Stomach (tissue), 9 donors: ENCODE results near the gene CYP17A1. TPM values are rescaled to one million over a fixed set of nuclear protein-coding genes. Genes with fewer than 3 reads are reported as not detected.
A peak's percentile ranks its signal among the peaks of the same experiment; 100 is the strongest.

ENCODE experiments used
- DNase-seq, 2 donors: peaks; one replicate each; pipeline versions ENCODE4 v3.0.0 to v3.0.0-alpha.2; 2013 to 2019
- H3K27ac ChIP-seq, 5 donors: fragments of 200-600 bp in 4 of 5; sonication (generic) in 4 of 5; one replicate each; pipeline ENCODE4 v1.5.1; 2013 to 2019; ENCODE audit warnings: mild to moderate bottlenecking in 1 of 5, moderate library complexity in 1 of 5
- H3K27me3 ChIP-seq, 3 donors: fragments of 200-600 bp; sonication (generic); one replicate each; pipeline ENCODE4 v1.5.1; 2017 to 2019; ENCODE audit warnings: mixed run types in 1 of 3
- H3K36me3 ChIP-seq, 4 donors: fragments of 200-600 bp; sonication (generic); 1 replicate in 3 of 4; 2 replicates in 1 of 4; pipeline ENCODE4 v1.5.1; 2016 to 2019
- H3K4me1 ChIP-seq, 4 donors: fragments of 200-600 bp; sonication (generic); one replicate each; pipeline ENCODE4 v1.5.1; 2016 to 2019
- H3K4me3 ChIP-seq, 4 donors: fragments of 200-600 bp; sonication (generic) in 3 of 4; one replicate each; pipeline ENCODE4 v1.5.1; 2016 to 2019; ENCODE audit warnings: mild to moderate bottlenecking in 1 of 4
- H3K9me3 ChIP-seq, 4 donors: fragments of 200-600 bp; sonication (generic); one replicate each; pipeline ENCODE4 v1.5.1; 2016 to 2019
- EP300 ChIP-seq: sonication (generic); formaldehyde crosslinking; IDR thresholded peaks from one replicate; pipeline ENCODE4 v1.6.1; 2017; ENCODE audit warnings: antibody characterized with exemption
- POLR2A ChIP-seq, 4 donors: fragments of 450-650 bp; IDR thresholded peaks; one replicate each; pipeline ENCODE4 v1.6.1; 2016; ENCODE audit warnings: antibody characterized with exemption in 4 of 4, control low read depth in 2 of 4, mild to moderate bottlenecking in 1 of 4, moderate library complexity in 1 of 4
- POLR2AphosphoS5 ChIP-seq, 3 donors: sonication (generic); formaldehyde crosslinking; IDR thresholded peaks; one replicate each; pipeline ENCODE4 v1.6.1; 2016; ENCODE audit warnings: antibody characterized with exemption in 3 of 3
- WGBS, 5 donors: extraction: QIAGEN DNeasy Blood & Tissue Kit in 3 of 5; methylation state at CpG; one replicate each; pipeline versions ENCODE4 v1.1.5 to v1.1.7; 2013 to 2018; 5-methylcytosine and 5-hydroxymethylcytosine counted together
- intact Hi-C: fragments of 100-400 bp; cut with DNase I; formaldehyde crosslinking; loops from one replicate; pipeline ENCODE4 v1.15.1; 2023; ENCODE audit warnings: low total_unique reads
- polyA plus RNA-seq, 3 donors: library from polyadenylated mRNA; stranded (reverse); fragments of 200-250 nt; gene quantifications; one replicate each; pipeline ENCODE4 v1.2.3, GENCODE V29; 2013
- total RNA-seq, 5 donors: library from RNA; depleted of rRNA; stranded (reverse); fragments of >200 nt; gene quantifications; one replicate each; pipeline versions ENCODE4 v1.1.0 to v1.2.3, GENCODE V29; 2014 to 2016
- TF ChIP-seq, protein P1 (sequence below), 7 experiments: fragments of 450-650 bp in 4 of 7; fragments of 200-600 bp in 3 of 7; sonication (generic) in 3 of 7; IDR thresholded peaks; one replicate each; pipeline ENCODE4 v1.5.1; 2016 to 2019; ENCODE audit warnings: antibody characterized with exemption in 7 of 7, control low read depth in 2 of 7, mild to moderate bottlenecking in 1 of 7
- donor health status: healthy with polysubstance abuse.
- donor health status: Bipolar disorder and iron deficiency.
- donor health status: healthy.

CYP17A1 gene
- total and polyA plus RNA-seq, 8 donors: 0.30 to 106 (median 0.37) TPM; not detected in 5

- Histone ChIP-seq H3K27ac (peak overlapping the region; percentile 73 to 92 (median 90)), H3K4me3 (no peak overlapping the region), H3K9me3 (no peaks in the 10 kb centered on the region), H3K36me3 (peaks cover 19 to 29% (median 23%) of the 10 kb centered on the region in 4 donors), H3K4me1 (peaks cover 37 to 55% (median 41%) of the 10 kb centered on the region in 4 donors), H3K27me3 (no peaks in the 10 kb centered on the region)
- no peak for TF ChIP-seq EP300
- TF ChIP-seq POLR2A (IDR thresholded peaks at IDR 0.05): no peak
- TF ChIP-seq POLR2AphosphoS5 (IDR thresholded peaks at IDR 0.05): no peak
- TF ChIP-seq, protein P1, sequence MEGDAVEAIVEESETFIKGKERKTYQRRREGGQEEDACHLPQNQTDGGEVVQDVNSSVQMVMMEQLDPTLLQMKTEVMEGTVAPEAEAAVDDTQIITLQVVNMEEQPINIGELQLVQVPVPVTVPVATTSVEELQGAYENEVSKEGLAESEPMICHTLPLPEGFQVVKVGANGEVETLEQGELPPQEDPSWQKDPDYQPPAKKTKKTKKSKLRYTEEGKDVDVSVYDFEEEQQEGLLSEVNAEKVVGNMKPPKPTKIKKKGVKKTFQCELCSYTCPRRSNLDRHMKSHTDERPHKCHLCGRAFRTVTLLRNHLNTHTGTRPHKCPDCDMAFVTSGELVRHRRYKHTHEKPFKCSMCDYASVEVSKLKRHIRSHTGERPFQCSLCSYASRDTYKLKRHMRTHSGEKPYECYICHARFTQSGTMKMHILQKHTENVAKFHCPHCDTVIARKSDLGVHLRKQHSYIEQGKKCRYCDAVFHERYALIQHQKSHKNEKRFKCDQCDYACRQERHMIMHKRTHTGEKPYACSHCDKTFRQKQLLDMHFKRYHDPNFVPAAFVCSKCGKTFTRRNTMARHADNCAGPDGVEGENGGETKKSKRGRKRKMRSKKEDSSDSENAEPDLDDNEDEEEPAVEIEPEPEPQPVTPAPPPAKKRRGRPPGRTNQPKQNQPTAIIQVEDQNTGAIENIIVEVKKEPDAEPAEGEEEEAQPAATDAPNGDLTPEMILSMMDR (IDR thresholded peaks at IDR 0.05): no peak
- DNase-seq: no peak
- intact Hi-C loops: no loop called here
- WGBS, 5 donors: 94 to 99% (median 95%) methylated on average over 4 of the region's 4 CpGs
These were observed 20.0 kb downstream of the CYP17A1 start for GRCh38 chr10:102817175-102817574.

- peak overlapping the region; percentile 77 to 92 (median 90) for H3K27ac ChIP-seq
- no peaks in the 10 kb centered on the region for H3K27me3 ChIP-seq
- TF ChIP-seq POLR2A (IDR thresholded peaks at IDR 0.05) (no peak), POLR2AphosphoS5 (IDR thresholded peaks at IDR 0.05) (peak; percentile 56 to 62 (median 57))
- H3K4me1 ChIP-seq: peaks cover 38 to 62% (median 42%) of the 10 kb centered on the region in 4 donors
- intact Hi-C loops: no loop called here
- peak in 1 of 2 donors; percentile 57 for DNase-seq
- no peaks in the 10 kb centered on the region for H3K9me3 ChIP-seq
- 55 to 71% (median 68%) methylated on average over 12 of the region's 12 CpGs for WGBS, 5 donors
- peaks cover 31 to 41% (median 35%) of the 10 kb centered on the region in 4 donors for H3K36me3 ChIP-seq
- no peak overlapping the region for H3K4me3 ChIP-seq
These were observed 21.2 kb downstream of the CYP17A1 start for GRCh38 chr10:102815790-102816549.

DNA sequence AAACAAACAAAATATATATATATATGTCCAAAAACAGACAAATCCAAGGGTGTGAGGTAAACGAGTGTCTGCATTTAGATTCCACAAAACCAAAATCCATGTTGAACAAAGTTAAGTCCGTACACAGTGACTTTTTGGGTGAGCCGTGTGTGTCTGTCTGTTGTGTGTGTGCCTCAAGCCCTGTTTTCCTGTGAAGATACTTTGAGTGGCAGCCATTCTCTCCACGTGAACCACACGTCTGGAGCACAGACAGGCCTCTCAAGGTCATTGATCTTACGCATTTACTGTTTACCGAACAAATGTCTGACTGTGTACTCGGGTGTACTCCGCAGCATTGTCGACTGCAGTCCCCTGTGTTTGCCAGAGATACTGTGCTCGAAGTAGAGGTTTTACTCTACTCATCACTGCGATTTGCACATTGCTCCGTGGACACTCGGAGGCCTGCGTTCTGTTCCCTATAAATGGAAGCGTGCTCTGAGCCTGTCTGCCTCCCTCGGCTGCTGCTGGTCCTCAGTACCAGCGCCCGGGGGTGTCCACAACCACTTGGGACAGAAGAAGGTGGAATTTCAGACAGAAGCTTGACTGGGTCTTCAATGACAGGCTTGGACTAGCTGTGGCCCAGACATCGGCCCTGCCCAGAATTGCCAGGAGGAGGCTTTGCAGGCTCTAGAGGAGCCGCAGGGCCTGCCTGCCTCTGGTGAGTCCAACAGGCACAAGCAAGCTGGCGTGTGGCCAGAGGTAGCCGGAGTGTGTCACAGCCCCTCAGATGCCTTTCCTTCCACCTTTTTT lies 22.1 kb downstream of the CYP17A1 start:
- Histone ChIP-seq H3K27me3 (no peaks in the 10 kb centered on the region), H3K4me3 (no peak overlapping the region), H3K36me3 (peaks cover 37 to 49% (median 42%) of the 10 kb centered on the region in 4 donors), H3K4me1 (peaks cover 38 to 62% (median 42%) of the 10 kb centered on the region in 4 donors), H3K9me3 (no peaks in the 10 kb centered on the region), H3K27ac (peak overlapping the region; percentile 52 to 92 (median 90))
- 60 to 68% (median 64%) methylated on average over 20 to 23 of the region's 23 CpGs for WGBS, 5 donors
- TF ChIP-seq, protein P1 (IDR thresholded peaks at IDR 0.05): no peak
- TF ChIP-seq POLR2A (IDR thresholded peaks at IDR 0.05): no peak
- no peak for TF ChIP-seq POLR2AphosphoS5 (IDR thresholded peaks at IDR 0.05)
- TF ChIP-seq EP300: no peak
- intact Hi-C loops: no loop called here
- peak; percentile 63 to 66 for DNase-seq

DNA sequence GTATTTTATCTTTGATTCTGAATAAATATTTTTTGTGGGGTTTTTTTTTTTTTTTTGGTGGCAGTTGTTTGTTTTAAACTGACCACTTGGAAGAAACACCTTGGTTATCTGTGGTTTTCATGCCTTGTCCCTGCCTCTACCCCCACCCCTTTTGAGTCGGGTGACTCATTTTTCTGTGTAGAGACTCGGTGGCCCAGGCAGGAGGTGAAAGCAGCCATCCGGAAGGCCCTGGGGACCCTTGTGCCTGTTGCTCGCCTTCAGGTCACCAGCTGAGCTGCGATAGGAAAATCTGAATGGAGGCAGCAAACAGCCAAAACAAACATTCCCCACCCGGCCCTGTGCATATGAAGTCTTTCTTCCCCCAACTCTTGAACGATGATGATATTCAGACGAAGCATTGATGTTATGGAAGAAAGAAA lies 22.8 kb downstream of the CYP17A1 start:
- no peak overlapping the region for H3K4me3 ChIP-seq
- intact Hi-C loops: no loop called here
- peaks cover 43 to 55% (median 48%) of the 10 kb centered on the region in 4 donors for H3K36me3 ChIP-seq
- peak overlapping the region; percentile 62 to 92 (median 90) for H3K27ac ChIP-seq
- no peak for TF ChIP-seq POLR2AphosphoS5 (IDR thresholded peaks at IDR 0.05)
- no peaks in the 10 kb centered on the region for H3K9me3 ChIP-seq
- H3K4me1 ChIP-seq: peaks cover 38 to 62% (median 42%) of the 10 kb centered on the region in 4 donors
- 24 to 64% (median 34%) methylated on average over 8 of the region's 8 CpGs for WGBS, 5 donors
- DNase-seq: peak; percentile 53 to 69
- no peaks in the 10 kb centered on the region for H3K27me3 ChIP-seq

DNA sequence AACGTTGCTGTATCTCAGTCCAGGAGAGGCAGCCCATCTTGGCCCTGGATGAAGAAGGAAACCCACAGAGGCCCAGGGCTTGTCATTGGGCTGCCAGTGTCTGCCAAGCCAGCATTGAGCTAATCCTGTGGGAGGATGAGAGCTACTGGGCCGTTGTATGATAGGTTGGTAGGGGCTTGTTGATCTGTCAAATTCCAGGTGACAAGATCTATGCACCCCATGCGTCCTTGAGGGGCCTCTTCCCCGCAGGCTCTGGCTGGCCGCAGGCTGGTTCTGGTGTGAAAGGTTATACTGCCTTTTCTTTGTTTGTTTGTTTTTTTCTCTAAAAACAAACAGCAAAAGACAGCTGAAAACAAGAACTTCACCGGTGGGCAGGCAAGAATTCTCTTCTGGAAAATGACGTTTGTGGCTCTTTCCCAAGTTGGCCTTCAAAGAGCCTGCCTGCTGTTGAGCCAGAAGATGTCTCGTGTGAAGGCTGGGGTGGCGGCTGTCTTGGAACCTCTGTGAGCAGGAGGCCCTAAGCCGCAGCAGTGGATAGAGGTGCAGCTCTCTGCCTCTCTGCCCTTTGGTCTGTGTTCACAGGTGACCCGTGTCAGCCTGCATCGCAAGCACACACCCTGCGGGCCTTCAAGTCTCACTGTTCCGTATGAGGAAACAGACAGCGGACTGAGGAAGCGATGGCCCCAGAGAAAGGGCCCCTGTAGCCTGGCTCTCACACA lies 23.3 kb downstream of the CYP17A1 start:
- Histone ChIP-seq H3K27me3 (no peaks in the 10 kb centered on the region), H3K27ac (peak overlapping the region; percentile 62 to 92 (median 90)), H3K9me3 (no peaks in the 10 kb centered on the region), H3K36me3 (peaks cover 43 to 60% (median 50%) of the 10 kb centered on the region in 4 donors), H3K4me1 (peaks cover 38 to 62% (median 41%) of the 10 kb centered on the region in 4 donors), H3K4me3 (no peak overlapping the region)
- intact Hi-C loops: no loop called here
- TF ChIP-seq POLR2AphosphoS5 (IDR thresholded peaks at IDR 0.05) (peak in 1 of 3 donors; percentile 37), EP300 (no peak)
- 44 to 65% (median 50%) methylated on average over 16 of the region's 16 CpGs for WGBS, 5 donors
- peak; percentile 72 to 83 for DNase-seq
